Suprapubic skin (tissue), 4 donors: Measurements from ENCODE around the gene DDX23.

Source experiments
- POLR2A ChIP-seq, 2 donors: fragments of 450-650 bp; IDR thresholded peaks; one replicate each; pipeline ENCODE4 v1.6.1; 2017; ENCODE audit warnings: antibody characterized with exemption in 2 of 2, mild to moderate bottlenecking in 2 of 2, moderate library complexity in 2 of 2
- POLR2AphosphoS5 ChIP-seq, 3 donors: sonication (generic); formaldehyde crosslinking; IDR thresholded peaks; one replicate each; pipeline ENCODE4 v1.6.1; 2017; ENCODE audit warnings: antibody characterized with exemption in 3 of 3
- TF ChIP-seq, protein P1 (sequence below), 2 donors: fragments of 200-600 bp in 1 of 2; fragments of 450-650 bp in 1 of 2; sonication (generic) in 1 of 2; IDR thresholded peaks; one replicate each; pipeline ENCODE4 v1.5.1; 2016 to 2019; ENCODE audit warnings: antibody characterized with exemption in 2 of 2, mild to moderate bottlenecking in 1 of 2, moderate library complexity in 1 of 2

DNA sequence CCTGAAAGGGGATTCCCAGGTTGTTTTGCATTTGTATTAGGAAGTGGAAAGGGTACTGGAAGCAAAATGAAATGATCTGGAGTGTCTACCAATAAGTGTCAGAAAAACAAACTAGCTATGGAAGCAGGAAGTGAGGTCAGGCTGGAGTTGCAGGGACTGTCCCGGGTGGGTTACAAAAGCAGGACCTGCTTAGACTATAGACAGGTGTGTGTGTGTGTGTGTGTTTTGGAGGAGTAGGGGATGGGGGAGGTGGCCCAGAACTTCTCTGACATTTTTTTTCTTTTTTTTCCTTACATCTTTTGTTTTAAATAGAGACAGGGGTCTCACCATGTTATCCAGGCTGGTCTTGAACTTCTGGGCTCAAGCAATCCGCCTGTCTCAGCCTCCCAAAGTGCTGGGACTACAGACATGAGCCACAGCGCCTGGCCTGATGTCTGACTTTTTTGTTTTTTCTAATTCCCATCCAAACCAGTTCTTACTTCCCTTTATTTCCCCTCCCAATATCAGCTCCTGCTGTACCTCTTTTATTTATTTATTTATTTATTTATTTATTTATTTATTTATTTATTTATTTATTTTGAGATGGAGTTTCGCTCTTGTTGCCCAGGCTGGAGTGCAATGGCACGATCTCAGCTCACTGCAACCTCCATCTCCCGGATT is 14.2 kb upstream of the DDX23 start:
- TF ChIP-seq POLR2AphosphoS5 (IDR thresholded peaks at IDR 0.05) (no peak), POLR2A (IDR thresholded peaks at IDR 0.05) (no peak)
- TF ChIP-seq, protein P1, sequence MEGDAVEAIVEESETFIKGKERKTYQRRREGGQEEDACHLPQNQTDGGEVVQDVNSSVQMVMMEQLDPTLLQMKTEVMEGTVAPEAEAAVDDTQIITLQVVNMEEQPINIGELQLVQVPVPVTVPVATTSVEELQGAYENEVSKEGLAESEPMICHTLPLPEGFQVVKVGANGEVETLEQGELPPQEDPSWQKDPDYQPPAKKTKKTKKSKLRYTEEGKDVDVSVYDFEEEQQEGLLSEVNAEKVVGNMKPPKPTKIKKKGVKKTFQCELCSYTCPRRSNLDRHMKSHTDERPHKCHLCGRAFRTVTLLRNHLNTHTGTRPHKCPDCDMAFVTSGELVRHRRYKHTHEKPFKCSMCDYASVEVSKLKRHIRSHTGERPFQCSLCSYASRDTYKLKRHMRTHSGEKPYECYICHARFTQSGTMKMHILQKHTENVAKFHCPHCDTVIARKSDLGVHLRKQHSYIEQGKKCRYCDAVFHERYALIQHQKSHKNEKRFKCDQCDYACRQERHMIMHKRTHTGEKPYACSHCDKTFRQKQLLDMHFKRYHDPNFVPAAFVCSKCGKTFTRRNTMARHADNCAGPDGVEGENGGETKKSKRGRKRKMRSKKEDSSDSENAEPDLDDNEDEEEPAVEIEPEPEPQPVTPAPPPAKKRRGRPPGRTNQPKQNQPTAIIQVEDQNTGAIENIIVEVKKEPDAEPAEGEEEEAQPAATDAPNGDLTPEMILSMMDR (IDR thresholded peaks at IDR 0.05): no peak
